Endodermal cell (in vitro differentiated cells): ENCODE data around the gene TTF1. TPM values are rescaled to one million over a fixed set of nuclear protein-coding genes. Genes with fewer than 3 reads are reported as not detected.

ENCODE experiments used
- DNase-seq: peaks from one replicate; pipeline ENCODE4 v3.0.0-alpha.2; 2017
- H3K27ac ChIP-seq: 2 replicates; pipeline ENCODE4 v1.5.1; 2013; ENCODE audit warnings: mild to moderate bottlenecking, low read depth, low read length, moderate library complexity
- H3K27me3 ChIP-seq: 2 replicates; pipeline ENCODE4 v1.6.1; 2013; ENCODE audit warnings: mild to moderate bottlenecking, low read length, moderate library complexity; ENCODE audit not compliant: insufficient read depth, control insufficient read depth, poor library complexity, severe bottlenecking
- H3K36me3 ChIP-seq: 2 replicates; pipeline ENCODE4 v1.7.0; 2013; ENCODE audit warnings: mild to moderate bottlenecking, low read length, moderate library complexity; ENCODE audit not compliant: control insufficient read depth, insufficient read depth
- H3K4me1 ChIP-seq: one replicate; pipeline ENCODE4 v1.7.0; 2013; ENCODE audit warnings: low read length; ENCODE audit not compliant: control insufficient read depth, insufficient read depth
- H3K4me3 ChIP-seq: 2 replicates; pipeline ENCODE4 v1.5.1; 2013; ENCODE audit warnings: mild to moderate bottlenecking, low read length, moderate library complexity
- H3K9ac ChIP-seq: 2 replicates; pipeline ENCODE4 v1.6.1; 2013; ENCODE audit warnings: mild to moderate bottlenecking, low read length, moderate library complexity; ENCODE audit not compliant: poor library complexity, severe bottlenecking; ENCODE audit errors: extremely low read depth
- H3K9me3 ChIP-seq: 2 replicates; pipeline ENCODE4 v1.6.1; 2013; ENCODE audit warnings: mild to moderate bottlenecking, low read length, moderate library complexity; ENCODE audit not compliant: control insufficient read depth
- H3K27ac Mint-ChIP-seq: 2 replicates; pipeline ENCODE4 v1.8.0; 2020; ENCODE audit warnings: mixed read lengths
- H3K27me3 Mint-ChIP-seq: 2 replicates; pipeline ENCODE4 v1.8.0; 2021; ENCODE audit warnings: mild to moderate bottlenecking, mixed read lengths; ENCODE audit not compliant: insufficient read depth
- H3K36me3 Mint-ChIP-seq: 2 replicates; pipeline ENCODE4 v1.8.0; 2020; ENCODE audit warnings: low read depth, mixed read lengths
- H3K4me1 Mint-ChIP-seq: 2 replicates; pipeline ENCODE4 v1.8.0; 2020; ENCODE audit warnings: mixed read lengths
- H3K4me3 Mint-ChIP-seq: 2 replicates; pipeline ENCODE4 v1.8.0; 2020; ENCODE audit warnings: mild to moderate bottlenecking, moderate library complexity, mixed read lengths
- H3K9me3 Mint-ChIP-seq: 2 replicates; pipeline ENCODE4 v1.8.0; 2020; ENCODE audit warnings: mild to moderate bottlenecking, mixed read lengths
- CTCF ChIP-seq: fragments of 200-600 bp; sonication (generic); conservative IDR thresholded peaks from 2 replicates; pipeline ENCODE4 v1.5.0; 2021; ENCODE audit warnings: antibody characterized with exemption, mild to moderate bottlenecking
- WGBS, 2 experiments: methylation state at CpG; one replicate each; pipeline versions ENCODE4 v1.1.5 to v1.1.7; 2013; ENCODE audit warnings: missing lambda C conversion rate in 2 of 2, mixed read lengths in 1 of 2; ENCODE audit not compliant: insufficient coverage in 1 of 2, insufficient read length in 1 of 2; 5-methylcytosine and 5-hydroxymethylcytosine counted together
- total RNA-seq, 2 donors: library from RNA; stranded (reverse); fragmentation: NEBNext Ultra II Directional in 1 of 2; extraction: Animal tissue kit (Norgen Biotek cat#: 25700) in 1 of 2; gene quantifications; 2 replicates in 1 of 2; 3 replicates in 1 of 2; pipeline ENCODE4 v1.2.1, GENCODE V29; 2021

Gene TTF1
- total RNA-seq, 2 donors from 2014 or later = 21.0 to 23.7 TPM

- peaks cover 48% of the 10 kb centered on the region for H3K4me1 Mint-ChIP-seq
- Histone ChIP-seq H3K9me3 (no peaks in the 10 kb centered on the region), H3K36me3 (no peaks in the 10 kb centered on the region), H3K27me3 (no peaks in the 10 kb centered on the region), H3K27ac (no peak overlapping the region), H3K9ac (no peak overlapping the region), H3K4me1 (peaks cover 10% of the 10 kb centered on the region), H3K4me3 (no peak overlapping the region)
- no peak overlapping the region for H3K27ac Mint-ChIP-seq
- WGBS, 2 experiments = 79 to 83% methylated on average over 4 to 5 of the region's 5 CpGs
- DNase-seq = no peak
- no peaks in the 10 kb centered on the region for H3K27me3 Mint-ChIP-seq
- H3K9me3 Mint-ChIP-seq = no peaks in the 10 kb centered on the region
- TF ChIP-seq CTCF = no peak
- no peak overlapping the region for H3K4me3 Mint-ChIP-seq
- H3K36me3 Mint-ChIP-seq = no peaks in the 10 kb centered on the region
Observed at GRCh38 chr9:132418726-132419363, 12.2 kb upstream of the TTF1 start.

- 62 to 80% methylated on average over 7 to 12 of the region's 12 CpGs for WGBS, 2 experiments
- H3K4me3 Mint-ChIP-seq = no peak overlapping the region
Observed at GRCh38 chr9:132415181-132415580, 8.5 kb upstream of the TTF1 start.

GRCh38 chr9:132414731-132415130 lies 8.1 kb upstream of the TTF1 start:
- Mint-ChIP-seq H3K27me3 (peaks cover 3% of the 10 kb centered on the region), H3K4me3 (no peak overlapping the region)
- no peak overlapping the region for H3K4me3 ChIP-seq

More at GRCh38 chr9:132415181-132415580, 8.5 kb upstream of the TTF1 start:
- H3K27me3 Mint-ChIP-seq = peaks cover 3% of the 10 kb centered on the region
- TF ChIP-seq CTCF = no peak
- H3K4me1 ChIP-seq = peaks cover 9% of the 10 kb centered on the region
- no peaks in the 10 kb centered on the region for H3K9me3 Mint-ChIP-seq
- no peaks in the 10 kb centered on the region for H3K9me3 ChIP-seq
- peaks cover 7% of the 10 kb centered on the region for H3K27me3 ChIP-seq
- H3K36me3 Mint-ChIP-seq = no peaks in the 10 kb centered on the region
- H3K36me3 ChIP-seq = no peaks in the 10 kb centered on the region
- peak overlapping the region; percentile 74 for H3K27ac Mint-ChIP-seq
- no peak overlapping the region for H3K27ac ChIP-seq
- H3K4me3 ChIP-seq = no peak overlapping the region
- DNase-seq = no peak
- H3K9ac ChIP-seq = no peak overlapping the region
- H3K4me1 Mint-ChIP-seq = peaks cover 50% of the 10 kb centered on the region

More at GRCh38 chr9:132414731-132415130, 8.1 kb upstream of the TTF1 start:
- H3K27ac Mint-ChIP-seq = no peak overlapping the region
- TF ChIP-seq CTCF = no peak
- no peaks in the 10 kb centered on the region for H3K9me3 ChIP-seq
- H3K27ac ChIP-seq = no peak overlapping the region
- WGBS, 2 experiments = 53 to 89% methylated on average over 2 to 7 of the region's 7 CpGs
- peaks cover 9% of the 10 kb centered on the region for H3K4me1 ChIP-seq
- H3K9ac ChIP-seq = no peak overlapping the region
- no peak for DNase-seq
- no peaks in the 10 kb centered on the region for H3K36me3 Mint-ChIP-seq
- no peaks in the 10 kb centered on the region for H3K36me3 ChIP-seq
- peaks cover 50% of the 10 kb centered on the region for H3K4me1 Mint-ChIP-seq
- no peaks in the 10 kb centered on the region for H3K9me3 Mint-ChIP-seq
- H3K27me3 ChIP-seq = peaks cover 7% of the 10 kb centered on the region
